SK-N-MC (cell line): ENCODE measurements around the gene HLF.
"Not testable (repeated sequence)": the region's sequence is repeated elsewhere in the genome, so short reads cannot be mapped to it uniquely, and the experiment has no call there.

ENCODE experiments used
- DNase-seq: peaks from one replicate; pipeline ENCODE4 v3.0.0-alpha.2; 2011; ENCODE audit warnings: low read depth, low spot score
- H3K27ac ChIP-seq: fragments of 200-600 bp; sonication (generic); 2 replicates; pipeline ENCODE4 v1.5.1; 2016; ENCODE audit warnings: mixed run types
- H3K36me3 ChIP-seq: fragments of 200-600 bp; sonication (generic); 2 replicates; pipeline ENCODE4 v1.6.1; 2017; ENCODE audit warnings: antibody characterized with exemption, low read length, mixed read lengths; ENCODE audit not compliant: insufficient read depth
- H3K4me3 ChIP-seq: fragments of 200-600 bp; sonication (generic); 2 replicates; pipeline ENCODE4 v1.5.1; 2016
- H3K9ac ChIP-seq: fragments of 200-600 bp; sonication (generic); 2 replicates; pipeline ENCODE4 v1.8.0; 2017; ENCODE audit warnings: mixed run types, mixed read lengths; ENCODE audit not compliant: insufficient read length
- H3K9me3 ChIP-seq: fragments of 200-600 bp; sonication (generic); 2 replicates; pipeline ENCODE4 v1.6.1; 2017; ENCODE audit warnings: low read depth, mild to moderate bottlenecking, antibody characterized with exemption, low read length, moderate library complexity, mixed read lengths
- EZH2 ChIP-seq: fragments of 200-600 bp; sonication (generic); IDR thresholded peaks from one replicate; pipeline ENCODE4 v1.6.1; 2017; ENCODE audit warnings: antibody characterized with exemption
- FOXP2 ChIP-seq: optimal IDR thresholded peaks from 2 replicates; pipeline ENCODE3; 2011; ENCODE audit warnings: mild to moderate bottlenecking, moderate library complexity; ENCODE audit not compliant: insufficient read depth; ENCODE audit errors: extremely low read length, control extremely low read depth
- POLR2AphosphoS5 ChIP-seq: IDR thresholded peaks from 2 replicates; pipeline ENCODE4 v1.6.1; 2012; ENCODE audit warnings: mild to moderate bottlenecking, low read depth, low read length, borderline replicate concordance

Gene HLF

DNA sequence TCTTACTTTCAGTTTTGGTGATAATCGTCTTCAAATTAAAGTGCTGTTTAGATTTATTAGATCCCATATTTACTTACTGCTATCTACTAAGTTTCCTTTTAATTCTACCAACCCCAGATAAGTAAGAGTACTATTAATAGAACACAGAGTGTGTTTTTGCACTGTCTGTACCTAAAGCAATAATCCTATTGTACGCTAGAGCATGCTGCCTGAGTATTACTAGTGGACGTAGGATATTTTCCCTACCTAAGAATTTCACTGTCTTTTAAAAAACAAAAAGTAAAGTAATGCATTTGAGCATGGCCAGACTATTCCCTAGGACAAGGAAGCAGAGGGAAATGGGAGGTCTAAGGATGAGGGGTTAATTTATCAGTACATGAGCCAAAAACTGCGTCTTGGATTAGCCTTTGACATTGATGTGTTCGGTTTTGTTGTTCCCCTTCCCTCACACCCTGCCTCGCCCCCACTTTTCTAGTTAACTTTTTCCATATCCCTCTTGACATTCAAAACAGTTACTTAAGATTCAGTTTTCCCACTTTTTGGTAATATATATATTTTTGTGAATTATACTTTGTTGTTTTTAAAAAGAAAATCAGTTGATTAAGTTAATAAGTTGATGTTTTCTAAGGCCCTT is 56.8 kb downstream of the HLF start:
- no peak for DNase-seq
- no peak overlapping the region for H3K27ac ChIP-seq
- no peaks in the 10 kb centered on the region for H3K9me3 ChIP-seq
- no peak for TF ChIP-seq POLR2AphosphoS5
- TF ChIP-seq EZH2 = no peak
- no peak for TF ChIP-seq FOXP2
- H3K4me3 ChIP-seq = no peak overlapping the region
- H3K36me3 ChIP-seq = no peaks in the 10 kb centered on the region
- H3K9ac ChIP-seq = no peak overlapping the region

GRCh38 chr17:55322453-55322985 is 57.8 kb downstream of the HLF start:
- TF ChIP-seq FOXP2 (no peak), EZH2 (no peak), POLR2AphosphoS5 (no peak)
- no peak overlapping the region for H3K4me3 ChIP-seq
- H3K27ac ChIP-seq = 0 out of 2 replicates have a peak overlapping the region, but pooled peaks have one; percentile 8
- H3K9me3 ChIP-seq = no peaks in the 10 kb centered on the region
- H3K9ac ChIP-seq = no peak overlapping the region
- no peak for DNase-seq
- H3K36me3 ChIP-seq = no peaks in the 10 kb centered on the region

DNA sequence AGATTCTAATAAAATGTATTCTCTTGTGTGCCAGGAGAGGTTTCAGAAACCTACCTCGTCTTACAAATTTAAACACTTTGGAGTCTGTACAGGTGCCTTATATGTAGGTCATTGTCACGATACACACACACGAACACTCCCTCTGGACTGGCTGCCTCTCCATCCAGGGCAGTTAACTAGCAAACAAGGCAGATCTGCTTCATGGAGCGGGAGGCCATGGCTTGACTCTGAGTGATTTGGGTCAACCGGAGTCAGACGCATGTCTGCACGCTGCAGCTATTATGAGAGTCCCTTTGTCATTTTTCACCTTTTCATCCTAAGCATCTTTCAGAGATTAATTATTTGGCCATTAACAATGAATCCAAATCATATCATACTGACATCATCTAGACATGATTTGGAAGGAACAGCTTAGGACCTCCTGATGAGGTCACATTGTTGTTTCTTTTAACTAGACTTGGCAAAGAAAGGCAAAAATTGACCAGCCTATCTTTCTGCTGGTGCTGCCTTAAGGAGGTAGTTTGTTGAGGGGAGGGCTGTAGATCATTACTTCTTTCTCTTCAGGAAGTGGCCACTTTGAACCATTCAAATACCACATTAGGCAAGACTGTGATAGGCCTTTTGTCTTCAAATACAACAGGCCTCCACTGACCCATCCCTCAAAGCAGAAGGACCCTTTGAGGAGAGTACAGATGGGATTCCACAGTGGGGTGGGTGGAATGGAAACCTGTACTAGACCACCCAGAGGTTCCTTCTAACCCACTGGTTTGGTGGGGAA is 58.9 kb downstream of the HLF start:
- H3K36me3 ChIP-seq = no peaks in the 10 kb centered on the region
- no peaks in the 10 kb centered on the region for H3K9me3 ChIP-seq

DNA sequence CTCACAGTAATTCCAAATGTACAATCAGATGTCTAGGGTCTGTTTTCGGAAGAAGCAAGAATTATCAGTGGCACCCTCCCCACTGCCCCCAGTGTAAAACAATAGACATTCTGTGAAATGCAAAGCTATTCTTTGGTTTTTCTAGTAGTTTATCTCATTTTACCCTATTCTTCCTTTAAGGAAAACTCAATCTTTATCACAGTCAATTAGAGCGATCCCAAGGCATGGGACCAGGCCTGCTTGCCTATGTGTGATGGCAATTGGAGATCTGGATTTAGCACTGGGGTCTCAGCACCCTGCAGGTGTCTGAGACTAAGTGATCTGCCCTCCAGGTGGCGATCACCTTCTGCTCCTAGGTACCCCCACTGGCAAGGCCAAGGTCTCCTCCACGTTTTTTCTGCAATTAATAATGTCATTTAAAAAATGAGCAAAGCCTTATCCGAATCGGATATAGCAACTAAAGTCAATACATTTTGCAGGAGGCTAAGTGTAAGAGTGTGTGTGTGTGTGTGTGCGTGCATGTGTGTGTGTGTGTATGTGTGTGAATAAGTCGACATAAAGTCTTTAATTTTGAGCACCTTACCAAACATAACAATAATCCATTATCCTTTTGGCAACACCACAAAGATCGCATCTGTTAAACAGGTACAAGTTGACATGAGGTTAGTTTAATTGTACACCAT is 59.7 kb downstream of the HLF start:
- Histone ChIP-seq H3K9ac (no peak overlapping the region), H3K9me3 (no peaks in the 10 kb centered on the region), H3K27ac (no peak overlapping the region), H3K4me3 (no peak overlapping the region), H3K36me3 (no peaks in the 10 kb centered on the region)
- TF ChIP-seq EZH2 (no peak), FOXP2 (no peak), POLR2AphosphoS5 (no peak)
- DNase-seq = no peak

More for the DNA sequence above, 58.9 kb downstream of the HLF start:
- H3K27ac ChIP-seq = no peak overlapping the region
- no peak for DNase-seq
- H3K4me3 ChIP-seq = no peak overlapping the region
- TF ChIP-seq EZH2 (no peak), POLR2AphosphoS5 (no peak), FOXP2 (no peak)
- H3K9ac ChIP-seq = no peak overlapping the region

GRCh38 chr17:55325406-55325805 is 60.6 kb downstream of the HLF start:
- no peak overlapping the region for H3K27ac ChIP-seq

GRCh38 chr17:55326030-55326429 is 61.3 kb downstream of the HLF start:
- no peaks in the 10 kb centered on the region for H3K36me3 ChIP-seq
- TF ChIP-seq FOXP2 = no peak
- no peak for TF ChIP-seq POLR2AphosphoS5
- TF ChIP-seq EZH2 = no peak

More at GRCh38 chr17:55325406-55325805, 60.6 kb downstream of the HLF start:
- no peak for TF ChIP-seq FOXP2
- TF ChIP-seq POLR2AphosphoS5 = no peak
- TF ChIP-seq EZH2 = no peak
- Histone ChIP-seq H3K36me3 (no peaks in the 10 kb centered on the region), H3K9me3 (no peaks in the 10 kb centered on the region), H3K4me3 (no peak overlapping the region), H3K9ac (no peak overlapping the region)
- no peak for DNase-seq

GRCh38 chr17:55327225-55328088 is 62.7 kb downstream of the HLF start:
- no peak for TF ChIP-seq FOXP2
- no peak for TF ChIP-seq EZH2
- no peak for TF ChIP-seq POLR2AphosphoS5
- Histone ChIP-seq H3K9me3 (no peaks in the 10 kb centered on the region), H3K9ac (no peak overlapping the region), H3K36me3 (no peaks in the 10 kb centered on the region), H3K4me3 (no peak overlapping the region), H3K27ac (no peak overlapping the region)
- DNase-seq = no peak

More at GRCh38 chr17:55326030-55326429, 61.3 kb downstream of the HLF start:
- DNase-seq = no peak
- H3K27ac ChIP-seq = no peak overlapping the region
- H3K4me3 ChIP-seq = no peak overlapping the region
- no peak overlapping the region for H3K9ac ChIP-seq
- H3K9me3 ChIP-seq = no peaks in the 10 kb centered on the region

DNA sequence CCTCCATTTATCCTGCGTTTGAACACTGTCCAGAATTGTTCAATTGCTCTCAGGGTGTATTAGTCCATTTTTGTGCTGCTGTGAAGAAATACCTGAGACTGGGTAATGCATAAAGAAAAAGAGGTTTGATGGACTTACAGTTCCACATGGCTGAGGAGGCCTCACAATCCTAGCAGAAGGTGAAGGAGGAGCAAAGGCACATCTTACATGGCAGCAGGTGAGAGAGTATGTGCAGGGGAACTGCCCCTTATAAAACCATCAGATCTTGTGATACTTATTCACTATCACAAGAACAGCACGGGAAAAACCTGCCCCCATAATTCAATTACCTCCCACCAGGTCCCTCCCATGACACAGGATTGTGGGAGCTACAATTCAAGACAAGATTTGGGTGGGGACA is 63.8 kb downstream of the HLF start:
- H3K36me3 ChIP-seq, H3K27ac ChIP-seq, DNase-seq, H3K9me3 ChIP-seq, H3K9ac ChIP-seq, H3K4me3 ChIP-seq: not testable (repeated sequence)
